ENCODE measurements around the gene ROCK2.
"Not testable (repeated sequence)": the region's sequence is repeated elsewhere in the genome, so short reads cannot be mapped to it uniquely, and the experiment has no call there.

The ROCK2 gene

DNA sequence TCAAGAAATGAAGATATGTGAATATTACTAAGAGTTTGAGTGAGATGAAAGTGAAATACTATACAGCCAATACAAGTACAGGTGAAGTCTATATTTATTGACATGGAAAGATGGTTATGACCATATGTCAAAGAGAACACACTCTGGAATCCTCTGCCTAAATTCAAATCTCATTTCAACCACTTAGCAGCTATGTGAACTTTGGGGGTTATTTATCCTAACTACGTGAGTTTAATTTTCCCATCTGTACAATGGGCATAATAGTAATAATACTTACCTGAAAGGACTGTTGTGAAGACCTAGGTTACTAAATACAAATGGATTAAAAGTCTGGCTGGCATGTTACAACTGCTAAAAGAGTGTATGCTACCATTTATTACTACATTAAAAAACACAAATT lies 79.6 kb downstream of the ROCK2 start:
- no peak for DNase-seq (ENCODE audit: low spot score)

DNA sequence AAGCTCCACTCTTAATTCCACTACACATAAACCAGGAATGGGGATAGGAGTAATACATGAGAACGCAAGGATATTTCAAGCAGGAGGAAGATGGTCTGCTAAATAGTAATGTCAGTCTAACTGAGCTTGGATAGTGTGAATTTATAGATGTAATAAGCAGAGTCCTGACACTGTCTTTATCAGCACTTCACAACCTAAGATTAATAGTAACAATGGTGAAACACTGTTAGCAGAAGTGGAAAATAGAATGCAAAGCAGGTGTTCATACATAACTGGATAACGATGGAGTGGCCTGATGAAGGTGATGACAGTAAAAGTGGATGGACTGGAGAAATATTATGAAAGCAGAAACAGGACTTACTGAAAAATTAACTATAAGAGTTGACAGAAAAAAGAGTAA lies 80.4 kb downstream of the ROCK2 start:
- no peak for DNase-seq (ENCODE audit: low spot score)

GRCh38 chr2:11263177-11263576 lies 81.3 kb downstream of the ROCK2 start:
- no peak for DNase-seq (ENCODE audit: low spot score)

DNA sequence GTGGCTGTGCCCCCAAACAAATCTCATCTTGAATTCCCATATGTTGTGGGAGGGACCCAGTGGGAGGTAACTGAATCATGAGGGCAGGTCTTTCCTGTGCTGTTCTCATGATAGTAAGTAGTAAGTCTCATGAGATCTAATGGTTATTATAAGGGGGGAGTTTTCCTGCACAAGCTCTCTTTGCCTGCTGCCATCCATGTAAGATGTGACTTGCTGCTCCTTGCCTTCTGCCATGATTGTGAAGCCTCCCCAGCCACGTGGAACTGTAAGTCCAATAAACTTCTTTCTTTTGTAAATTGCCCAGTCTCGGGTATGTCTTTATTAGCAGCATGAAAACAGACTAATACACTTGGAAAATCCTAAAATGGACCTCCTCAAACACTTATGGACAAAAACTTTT lies 82.0 kb downstream of the ROCK2 start:
- DNase-seq (ENCODE audit: low spot score) = not testable (repeated sequence)

DNA sequence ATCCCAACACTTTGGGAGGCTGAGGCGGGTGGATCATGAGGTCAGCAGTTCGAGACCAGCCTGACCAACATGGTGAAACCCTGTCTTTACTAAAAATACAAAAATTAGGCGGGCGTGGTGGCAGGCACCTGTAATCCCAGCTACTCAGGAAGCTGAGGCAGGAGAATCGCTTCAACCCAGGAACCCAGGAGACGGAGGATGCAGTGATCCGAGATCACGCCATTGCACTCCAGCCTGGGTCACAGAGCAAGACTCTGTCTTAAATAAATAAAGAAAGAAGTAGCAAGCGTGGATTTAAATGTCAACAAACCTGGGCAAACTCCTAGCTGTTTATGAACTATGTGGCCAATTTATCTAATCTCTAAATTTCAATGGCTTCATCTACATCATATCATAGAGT lies 82.9 kb downstream of the ROCK2 start:
- not testable (repeated sequence) for DNase-seq (ENCODE audit: low spot score)

DNA sequence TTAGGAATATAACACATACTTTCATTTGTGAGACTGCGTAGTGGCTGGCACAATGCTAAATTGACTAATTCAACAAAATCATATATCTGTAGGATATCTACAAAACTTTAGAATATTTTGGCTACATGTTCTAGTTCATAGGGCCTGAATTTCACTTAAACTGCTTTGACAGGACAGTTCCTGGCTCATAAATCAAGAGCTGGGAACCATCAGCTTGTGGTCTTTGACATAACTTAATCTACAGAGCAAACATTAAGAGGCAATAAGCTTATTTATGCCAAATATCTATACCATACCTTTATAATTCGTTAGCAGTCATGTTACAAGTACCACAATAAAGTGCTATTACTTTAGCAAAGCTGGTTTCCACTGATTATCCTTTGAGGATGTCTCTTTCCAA lies 83.5 kb downstream of the ROCK2 start:
- DNase-seq (ENCODE audit: low spot score) = no peak

DNA sequence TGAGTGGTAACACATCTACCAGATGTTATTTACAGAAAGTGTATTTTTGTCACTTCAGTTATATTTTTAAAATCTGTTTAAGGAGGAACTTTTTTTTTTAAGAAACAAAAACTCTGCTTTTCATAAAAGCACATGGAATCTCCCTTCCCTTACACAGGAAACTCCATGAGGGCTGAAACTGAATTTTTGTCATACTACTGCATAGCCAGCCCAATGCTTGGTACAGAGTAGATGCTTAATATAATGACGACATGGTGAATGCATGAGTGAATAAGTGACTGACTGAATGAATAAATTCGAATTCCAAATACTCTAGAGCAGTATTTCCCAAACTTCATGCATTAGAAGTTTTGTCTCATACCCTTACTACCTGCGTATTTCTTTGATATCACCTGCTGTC lies 86.5 kb downstream of the ROCK2 start:
- DNase-seq (ENCODE audit: low spot score) = no peak

DNA sequence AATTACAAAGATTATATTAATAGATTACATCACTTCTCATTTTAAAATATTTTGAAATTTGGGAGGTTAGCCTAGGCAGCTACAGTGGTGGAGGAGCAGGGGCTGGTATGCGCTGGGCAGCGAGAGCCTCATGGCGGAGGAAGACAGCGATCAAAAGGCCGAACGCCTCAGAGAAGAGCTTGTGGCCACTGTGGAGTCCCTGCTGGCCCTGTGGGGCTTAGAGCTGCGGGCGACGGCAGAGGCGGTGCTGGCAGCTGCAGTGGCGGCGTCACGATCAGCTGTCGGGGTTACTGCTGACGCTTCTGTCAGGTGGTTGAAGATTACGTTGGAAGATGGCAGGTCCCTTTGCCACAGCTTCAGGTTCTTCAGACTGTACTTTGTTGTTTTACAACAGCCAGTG lies 87.4 kb downstream of the ROCK2 start:
- no peak for DNase-seq (ENCODE audit: low spot score)

DNA sequence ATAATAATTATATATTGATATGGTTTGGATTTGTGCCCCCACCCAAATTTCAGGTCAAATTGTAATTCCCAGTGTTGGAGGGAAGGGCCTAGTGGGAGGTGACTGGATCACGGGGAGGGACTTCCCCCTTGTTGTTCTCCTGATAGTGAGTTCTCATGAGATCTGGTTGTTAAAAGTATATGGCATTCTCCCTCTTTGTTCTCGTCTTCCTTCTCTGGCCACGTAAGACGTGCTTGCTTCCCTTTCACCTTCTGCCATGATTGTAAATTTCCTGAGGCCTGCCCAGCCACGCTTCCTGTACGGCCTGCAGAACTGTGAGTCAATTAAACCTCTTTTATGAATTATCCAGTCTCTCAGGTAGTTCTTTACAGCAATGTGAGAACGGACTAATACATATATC lies 88.3 kb downstream of the ROCK2 start:
- DNase-seq (ENCODE audit: low spot score) = no peak

DNA sequence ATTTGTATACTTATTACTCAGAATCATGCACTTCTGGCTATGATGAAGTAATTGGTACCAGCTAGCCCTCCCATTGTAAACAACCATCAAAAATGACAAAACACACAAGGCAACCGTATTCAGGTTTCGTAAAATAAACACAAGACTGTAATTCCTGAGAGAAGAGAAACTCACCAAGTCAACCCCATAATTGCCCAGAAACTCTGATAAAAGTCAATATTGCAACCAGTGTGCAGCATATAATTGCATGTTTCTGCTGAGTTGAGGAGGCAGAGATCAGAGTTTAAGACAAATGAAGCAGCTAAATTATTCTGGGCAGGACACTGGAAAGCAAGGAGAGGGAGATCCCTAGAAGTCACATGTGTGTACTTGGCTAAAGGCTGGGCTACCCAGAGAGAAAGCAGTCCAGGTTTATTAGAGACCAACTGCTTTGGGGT lies 90.3 kb downstream of the ROCK2 start:
- DNase-seq (ENCODE audit: low spot score) = no peak

DNA sequence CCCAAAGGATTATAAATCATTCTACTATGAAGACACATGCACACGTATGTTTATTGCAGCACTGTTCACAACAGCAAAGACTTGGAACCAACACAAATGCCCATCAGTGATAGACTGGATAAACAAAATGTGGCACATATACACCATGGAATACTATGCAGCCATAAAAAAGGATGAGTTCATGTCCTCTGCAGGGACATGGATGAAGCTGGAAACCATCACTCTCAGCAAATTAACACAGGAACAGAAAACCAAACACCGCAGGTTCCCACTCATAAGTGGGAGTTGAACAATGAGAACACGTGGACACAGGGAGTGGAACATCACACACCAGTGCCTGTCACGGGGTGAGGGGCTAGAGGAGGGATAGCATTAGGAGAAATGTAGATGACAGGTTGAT lies 92.0 kb downstream of the ROCK2 start:
- not testable (repeated sequence) for DNase-seq (ENCODE audit: low spot score)

- DNase-seq (ENCODE audit: low spot score) = peak; percentile 7
Observed at GRCh38 chr2:11250400-11251196, 93.8 kb downstream of the ROCK2 start.

DNA sequence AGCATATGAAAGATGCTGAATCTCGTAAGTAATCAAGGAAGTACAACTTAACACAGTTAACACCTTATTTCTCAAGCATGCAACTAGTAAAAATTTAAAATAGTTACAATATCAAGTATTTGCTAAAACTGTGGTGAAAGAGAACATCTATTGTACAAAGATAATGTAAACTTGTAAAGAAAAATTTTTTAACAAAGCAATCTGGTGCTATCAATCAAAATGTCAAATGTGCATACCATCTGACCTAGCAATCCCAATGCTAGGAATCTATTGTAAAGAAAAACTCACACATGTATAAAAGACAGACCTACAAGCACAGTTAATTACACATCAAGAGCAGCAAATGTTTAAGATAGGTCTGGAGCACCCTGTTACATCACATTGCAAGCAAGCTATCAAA lies 99.1 kb downstream of the ROCK2 start:
- DNase-seq (ENCODE audit: low spot score) = no peak

GRCh38 chr2:11244091-11244826 lies 100.2 kb downstream of the ROCK2 start:
- no peak for DNase-seq (ENCODE audit: low spot score)

- no peak for DNase-seq (ENCODE audit: low spot score)
Observed at GRCh38 chr2:11243512-11243911, 100.9 kb downstream of the ROCK2 start.

DNA sequence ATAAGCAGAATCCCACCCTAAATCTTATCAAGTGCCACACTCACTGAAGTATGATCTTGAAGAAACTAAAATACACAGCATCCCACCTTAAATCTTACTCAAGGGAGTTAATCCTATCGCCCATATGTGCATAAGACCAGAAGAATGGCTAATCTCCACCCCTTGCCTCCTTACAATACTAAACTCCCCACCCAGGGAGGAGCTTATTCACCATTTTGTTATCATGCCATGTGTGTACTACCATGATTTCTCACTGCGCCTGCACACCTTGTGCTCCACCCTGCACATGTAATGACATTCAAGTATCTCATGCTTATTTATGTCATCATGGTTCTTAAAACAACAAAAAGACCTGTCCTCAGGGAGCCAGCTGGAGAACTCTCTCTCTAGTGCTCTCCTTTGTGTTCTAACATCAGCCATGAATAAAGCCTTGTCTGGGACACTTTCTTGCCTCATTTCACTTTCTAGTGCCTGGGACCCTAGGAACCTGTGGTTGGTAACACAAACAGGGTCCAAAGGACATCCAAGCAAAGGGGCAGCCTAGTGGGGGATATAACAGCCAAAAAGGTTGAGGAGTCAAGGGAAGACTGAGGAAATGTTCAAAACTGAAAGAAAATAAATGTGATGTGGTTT lies 101.8 kb downstream of the ROCK2 start:
- no peak for DNase-seq (ENCODE audit: low spot score)

DNA sequence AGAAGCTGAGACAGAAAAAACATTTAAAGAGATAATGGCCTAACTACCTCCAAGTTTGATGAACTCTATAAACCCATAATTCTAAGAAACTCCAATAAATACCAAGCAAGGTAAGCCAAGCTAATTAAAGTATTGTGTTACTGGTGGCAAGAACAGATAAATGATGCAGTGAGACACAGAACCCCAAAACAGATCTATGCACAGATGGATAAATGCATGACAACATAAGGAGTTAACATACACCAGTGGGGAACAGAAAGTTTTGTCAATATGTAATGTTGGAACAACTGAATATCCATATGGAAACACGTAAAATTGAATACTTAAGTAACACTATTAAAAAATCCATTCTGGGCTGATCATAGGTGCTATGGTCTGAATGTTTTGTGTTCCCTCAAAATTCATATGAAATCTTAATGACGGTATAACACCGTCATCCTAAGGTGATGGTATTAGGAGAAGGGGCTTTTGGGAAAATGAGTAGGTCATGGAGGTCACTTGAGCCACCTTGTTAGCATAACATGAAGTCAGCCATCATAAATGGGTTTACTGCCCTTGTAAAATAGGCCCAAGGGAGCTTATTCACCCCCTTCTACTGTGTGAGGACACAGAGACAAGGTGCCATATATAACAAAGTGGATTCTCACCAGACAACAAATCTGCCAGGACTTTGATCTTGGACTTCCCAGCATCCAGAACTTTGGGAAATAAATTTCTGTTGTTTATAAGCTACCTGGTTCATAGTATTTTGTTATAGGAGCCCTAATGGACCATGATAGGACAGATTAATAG lies 102.8 kb downstream of the ROCK2 start:
- no peak for DNase-seq (ENCODE audit: low spot score)

GRCh38 chr2:11239666-11240462 lies 104.6 kb downstream of the ROCK2 start:
- no peak for DNase-seq (ENCODE audit: low spot score)

DNA sequence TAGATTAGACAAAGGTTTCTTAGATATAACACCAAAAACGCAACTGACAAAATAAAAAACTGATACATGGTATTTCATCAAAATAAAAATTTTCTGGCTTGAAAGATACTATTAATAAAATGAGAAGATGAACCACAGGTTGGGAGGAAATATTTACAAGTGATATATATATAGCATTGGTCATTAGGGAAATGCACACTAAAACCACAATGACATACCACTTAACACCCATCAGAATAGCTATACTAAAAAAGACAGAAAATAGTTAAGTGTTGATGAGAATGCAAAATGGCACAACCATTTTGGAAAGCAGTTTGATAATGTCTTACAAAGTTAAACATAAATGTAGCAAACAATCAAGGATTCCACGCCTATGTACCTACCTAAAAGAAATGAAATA lies 105.3 kb downstream of the ROCK2 start:
- no peak for DNase-seq (ENCODE audit: low spot score)

DNA sequence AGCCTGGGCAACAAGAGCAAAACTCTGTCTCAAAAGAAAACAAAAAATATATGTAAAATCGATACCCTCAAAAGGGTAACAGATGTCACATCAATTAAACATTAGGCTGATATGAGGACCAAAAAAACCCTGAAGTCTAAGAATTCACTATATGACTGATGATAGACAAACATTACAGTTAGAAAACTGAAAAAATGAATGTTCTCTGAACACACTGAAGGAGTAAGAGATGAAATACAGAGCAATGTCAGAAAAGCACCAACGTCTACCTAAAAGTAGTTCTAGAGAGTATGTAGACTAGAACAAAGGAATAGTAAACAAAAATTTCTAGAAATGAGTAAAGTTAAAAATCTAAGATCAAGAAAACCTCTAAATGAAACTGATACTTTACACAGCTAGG lies 107.3 kb downstream of the ROCK2 start:
- DNase-seq (ENCODE audit: low spot score) = no peak

DNA sequence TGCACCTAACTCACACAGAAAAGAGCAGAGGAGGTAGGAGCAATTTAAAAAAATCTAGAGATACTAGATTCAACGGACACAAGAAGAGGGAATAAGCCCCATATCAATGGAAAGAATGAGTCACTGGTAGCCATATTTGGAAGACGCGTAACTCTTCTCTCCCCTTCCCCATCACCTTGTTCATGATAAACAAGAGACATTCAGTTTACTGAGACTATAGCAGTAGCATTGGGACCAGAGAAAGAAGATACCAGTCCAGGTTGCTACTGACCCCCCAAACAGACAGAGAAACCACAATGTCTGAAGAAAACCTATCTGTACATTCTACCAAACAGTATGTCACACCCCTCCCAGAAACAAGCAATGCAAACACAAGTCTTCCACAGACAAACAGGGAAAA lies 108.1 kb downstream of the ROCK2 start:
- no peak for DNase-seq (ENCODE audit: low spot score)

All from hepatic stellate cell (primary cell).